ENCODE measurements around the gene TNS1. TPM values are rescaled to one million over a fixed set of nuclear protein-coding genes. Genes with fewer than 3 reads are reported as not detected.

TNS1 gene
- total and polyA plus RNA-seq, 9 of the 15 experiments (the other 6 are each of a cell fraction or from before 2014, with no cell fraction given), result 0.13 to 2.7 (median 0.77) TPM

- no peak for TF ChIP-seq ZNF609 (CRISPR knock-in tag; IDR thresholded peaks at IDR 0.05; ENCODE audit: borderline replicate concordance)
- TF ChIP-seq ESRRA (IDR thresholded peaks at IDR 0.05; ENCODE audit: borderline replicate concordance, low read depth), result no peak
Measured at GRCh38 chr2:217905395-217905794, 97.4 kb downstream of the TNS1 start (continued).

GRCh38 chr2:217904614-217904965, 98.2 kb downstream of the TNS1 start:
- Histone ChIP-seq H3K79me2 (ENCODE audit: control insufficient read depth, insufficient read depth, low read length) (no peaks in the 10 kb centered on the region), H3K4me2 (ENCODE audit: insufficient read depth, low read length) (no peak overlapping the region), H3K27ac (ENCODE audit: extremely low read depth, low read depth, low read length) (no peak overlapping the region), H3K4me1 (replicated peaks in 1 of 2; ENCODE audit: control insufficient read depth in 2 of 2, insufficient read depth in 2 of 2, low read length in 2 of 2) (peaks cover 7 to 14% of the 10 kb centered on the region in 2 experiments; a peak in 3 of 5 replicates), H3K9me1 (ENCODE audit: control insufficient read depth, insufficient read depth, low read length) (no peaks in the 10 kb centered on the region), H2AFZ (ENCODE audit: low read depth, low read length) (no peak overlapping the region), H3K36me3 (ENCODE audit: control insufficient read depth, insufficient read depth, low read length) (no peaks in the 10 kb centered on the region), H3K4me3 (no peak overlapping the region), H3K9ac (ENCODE audit: insufficient read depth in 1 of 2, low read depth in 2 of 2, low read length in 2 of 2) (no peak overlapping the region), H3K27me3 (ENCODE audit: control insufficient read depth in 2 of 2, insufficient read depth in 2 of 2, low read length in 2 of 2) (peaks cover 0 to 21% of the 10 kb centered on the region in 2 experiments; a peak in 4 of 5 replicates), H3K9me3 (replicated peaks; ENCODE audit: control insufficient read depth, insufficient read depth, low read depth, low read length) (no peaks in the 10 kb centered on the region), H4K20me1 (replicated peaks; ENCODE audit: control insufficient read depth, insufficient read depth, low read length) (no peaks in the 10 kb centered on the region)
- FAIRE-seq, result no peak
- ATAC-seq, result no peak
- DNase-seq (ENCODE audit: extremely low read depth in 1 of 4, low spot score in 3 of 4), result no peak
- intact Hi-C loops (cut with micrococcal nuclease) (no loop called here), in situ Hi-C loops (cut with MboI) (no loop called here)
- CTCF ChIA-PET (ENCODE audit: low intra/inter-chr PET ratio), result no interaction called here
- TF ChIP-seq SOX6 (IDR thresholded peaks at IDR 0.05) (no peak), PCBP1 (IDR thresholded peaks at IDR 0.05; ENCODE audit: low read depth, low read length, poor library complexity, severe bottlenecking) (no peak), RAD51 (IDR thresholded peaks at IDR 0.05; ENCODE audit: borderline replicate concordance, low read depth) (no peak), SIN3B (IDR thresholded peaks at IDR 0.05; ENCODE audit: low read depth) (no peak), ZNF518B (CRISPR knock-in tag; IDR thresholded peaks at IDR 0.05) (no peak), JUN (IDR thresholded peaks at IDR 0.05; ENCODE audit: borderline replicate concordance, low read depth, low read length) (no peak), JUN (CRISPR knock-in tag; IDR thresholded peaks at IDR 0.05; ENCODE audit: borderline replicate concordance) (no peak), SAP30 (IDR thresholded peaks at IDR 0.05; ENCODE audit: borderline replicate concordance, insufficient read depth, low read depth, low read length, poor library complexity, severe bottlenecking) (no peak)
- 0% methylated on average over 2 of the region's 5 CpGs for WGBS (ENCODE audit: insufficient coverage, low coverage, missing lambda C conversion rate)
- POLR2A ChIA-PET, result no interaction called here
- BruUV-seq (replicated peaks), result no TSS peak

Measured in K562 (cell line).